NCI-H1436 (cell line): ENCODE data around the gene TENM4.
"Not testable (repeated sequence)": the region's sequence is repeated elsewhere in the genome, so short reads cannot be mapped to it uniquely, and the experiment has no call there.

Source experiments
- DNase-seq: peaks from one replicate; lab custom pipeline; 2025; lab: John Stamatoyannopoulos, UW

Gene TENM4

GRCh38 chr11:79208126-79208525 is 232.7 kb downstream of the TENM4 start:
- no peak for DNase-seq

- no peak for DNase-seq
Observed at GRCh38 chr11:79206951-79207350, 233.9 kb downstream of the TENM4 start.

GRCh38 chr11:79205786-79206185 is 235.0 kb downstream of the TENM4 start:
- no peak for DNase-seq

- no peak for DNase-seq
Observed at GRCh38 chr11:79201677-79202347, 239.0 kb downstream of the TENM4 start.

GRCh38 chr11:79200398-79201070 is 240.3 kb downstream of the TENM4 start:
- DNase-seq: no peak

- DNase-seq: no peak
Observed at GRCh38 chr11:79199729-79200354, 241.0 kb downstream of the TENM4 start.

- DNase-seq: no peak
Observed at GRCh38 chr11:79198898-79199250, 242.0 kb downstream of the TENM4 start.

GRCh38 chr11:79198203-79198897 is 242.5 kb downstream of the TENM4 start:
- DNase-seq: no peak

- no peak for DNase-seq
Observed at GRCh38 chr11:79196950-79197349, 243.9 kb downstream of the TENM4 start.

GRCh38 chr11:79195209-79195608 is 245.6 kb downstream of the TENM4 start:
- no peak for DNase-seq

GRCh38 chr11:79193663-79194310 is 247.0 kb downstream of the TENM4 start:
- DNase-seq: no peak

GRCh38 chr11:79192836-79193235 is 248.0 kb downstream of the TENM4 start:
- DNase-seq: no peak

- not testable (repeated sequence) for DNase-seq
Observed at GRCh38 chr11:79191716-79192115, 249.1 kb downstream of the TENM4 start.

- DNase-seq: not testable (repeated sequence)
Observed at GRCh38 chr11:79190553-79190952, 250.3 kb downstream of the TENM4 start.

- no peak for DNase-seq
Observed at GRCh38 chr11:79189601-79190000, 251.2 kb downstream of the TENM4 start.

GRCh38 chr11:79189055-79189454 is 251.8 kb downstream of the TENM4 start:
- DNase-seq: no peak

GRCh38 chr11:79186669-79187068 is 254.2 kb downstream of the TENM4 start:
- no peak for DNase-seq

- no peak for DNase-seq
Observed at GRCh38 chr11:79185351-79185750, 255.5 kb downstream of the TENM4 start.

GRCh38 chr11:79184285-79184684 is 256.5 kb downstream of the TENM4 start:
- no peak for DNase-seq

GRCh38 chr11:79182794-79183193 is 258.0 kb downstream of the TENM4 start:
- no peak for DNase-seq

GRCh38 chr11:79179087-79179486 is 261.7 kb downstream of the TENM4 start:
- DNase-seq: no peak
